Measurements from ENCODE around the gene CPED1.
"Not testable (repeated sequence)": the region's sequence is repeated elsewhere in the genome, so short reads cannot be mapped to it uniquely, and the experiment has no call there.

Gene CPED1

GRCh38 chr7:120979765-120980499 is 8.6 kb upstream of the CPED1 start:
- DNase-seq (ENCODE audit: insufficient read length, low spot score) (no peak), FAIRE-seq (no peak)

- DNase-seq (ENCODE audit: insufficient read length, low spot score) = no peak
- FAIRE-seq = no peak
These were observed 7.4 kb upstream of the CPED1 start for GRCh38 chr7:120981117-120981516.

- no peak for DNase-seq (ENCODE audit: insufficient read length, low spot score)
- no peak for FAIRE-seq
These were observed 6.5 kb upstream of the CPED1 start for GRCh38 chr7:120981888-120982615.

- FAIRE-seq; DNase-seq (ENCODE audit: insufficient read length, low spot score): not testable (repeated sequence)
These were observed 4.9 kb upstream of the CPED1 start for GRCh38 chr7:120983592-120983991.

GRCh38 chr7:120984406-120984805 is 4.1 kb upstream of the CPED1 start:
- FAIRE-seq (no peak), DNase-seq (ENCODE audit: insufficient read length, low spot score) (no peak)

- no peak for FAIRE-seq
- DNase-seq (ENCODE audit: insufficient read length, low spot score) = no peak
These were observed 3.3 kb upstream of the CPED1 start for GRCh38 chr7:120985130-120985758.

GRCh38 chr7:120985839-120986238 is 2.7 kb upstream of the CPED1 start:
- DNase-seq (ENCODE audit: insufficient read length, low spot score) (no peak), FAIRE-seq (no peak)

- DNase-seq (ENCODE audit: insufficient read length, low spot score) (no peak), FAIRE-seq (no peak)
These were observed 1.9 kb upstream of the CPED1 start for GRCh38 chr7:120986650-120987049.

GRCh38 chr7:120987280-120987679 is 1.2 kb upstream of the CPED1 start:
- DNase-seq (ENCODE audit: insufficient read length, low spot score) = no peak
- no peak for FAIRE-seq

GRCh38 chr7:120987683-120988590 is 574 bp upstream of the CPED1 start:
- FAIRE-seq = peak; percentile 97
- peak; percentile 58 for DNase-seq (ENCODE audit: insufficient read length, low spot score)

GRCh38 chr7:120989257-120990220 is 1.0 kb downstream of the CPED1 start:
- FAIRE-seq (no peak), DNase-seq (ENCODE audit: insufficient read length, low spot score) (no peak)

GRCh38 chr7:120990468-120991118 is 2.1 kb downstream of the CPED1 start:
- no peak for DNase-seq (ENCODE audit: insufficient read length, low spot score)
- FAIRE-seq = no peak

- peak; percentile 28 for FAIRE-seq
These were observed 2.6 kb downstream of the CPED1 start for GRCh38 chr7:120991161-120991560.

GRCh38 chr7:120991581-120991980 is 3.1 kb downstream of the CPED1 start:
- DNase-seq (ENCODE audit: insufficient read length, low spot score) (no peak), FAIRE-seq (no peak)

More at GRCh38 chr7:120991161-120991560, 2.6 kb downstream of the CPED1 start:
- DNase-seq (ENCODE audit: insufficient read length, low spot score) = no peak

- no peak for FAIRE-seq
- DNase-seq (ENCODE audit: insufficient read length, low spot score) = no peak
These were observed 3.9 kb downstream of the CPED1 start for GRCh38 chr7:120992272-120992964.

GRCh38 chr7:120992965-120993494 is 4.5 kb downstream of the CPED1 start:
- DNase-seq (ENCODE audit: insufficient read length, low spot score) = no peak
- FAIRE-seq = no peak

GRCh38 chr7:120993553-120994191 is 5.2 kb downstream of the CPED1 start:
- FAIRE-seq (no peak), DNase-seq (ENCODE audit: insufficient read length, low spot score) (no peak)
